Epithelial cell of esophagus (primary cell): ENCODE data around the gene DEFB114.
"Not testable (repeated sequence)": the region's sequence is repeated elsewhere in the genome, so short reads cannot be mapped to it uniquely, and the experiment has no call there.

Source experiments
- DNase-seq: peaks from one replicate; pipeline ENCODE4 v3.0.0; 2010; ENCODE audit warnings: low read depth
- H3K4me3 ChIP-seq: 2 replicates; pipeline ENCODE4 v1.5.1; 2011; ENCODE audit warnings: mild to moderate bottlenecking, low read length, control low read depth
- TF ChIP-seq, protein P1 (sequence below): IDR thresholded peaks from 2 replicates; pipeline ENCODE4 v1.5.1; 2011; ENCODE audit warnings: low read depth, mild to moderate bottlenecking, low read length, control low read depth, inconsistent platforms; ENCODE audit not compliant: insufficient read depth; ENCODE audit errors: missing control alignments

The DEFB114 gene

DNA sequence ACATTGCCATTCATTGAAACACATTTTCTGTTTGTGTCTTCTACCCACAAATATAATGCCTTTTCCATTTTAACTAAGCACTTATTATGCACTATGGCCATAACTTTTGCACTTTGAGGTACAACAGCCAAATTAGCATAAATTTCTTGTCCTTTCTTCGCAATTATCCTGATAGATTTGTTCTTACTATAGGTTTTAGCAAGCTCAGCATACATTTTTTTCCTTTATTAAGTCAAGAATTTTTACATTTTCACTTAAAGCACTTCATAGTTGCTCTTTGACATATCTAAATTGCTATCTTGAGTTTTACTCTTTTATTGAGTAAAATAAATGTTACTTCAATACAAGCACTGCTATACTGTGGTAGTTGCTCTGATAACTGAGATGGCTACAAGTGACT, 5.8 kb downstream of the DEFB114 start:
- no peak for DNase-seq
- TF ChIP-seq, protein P1, sequence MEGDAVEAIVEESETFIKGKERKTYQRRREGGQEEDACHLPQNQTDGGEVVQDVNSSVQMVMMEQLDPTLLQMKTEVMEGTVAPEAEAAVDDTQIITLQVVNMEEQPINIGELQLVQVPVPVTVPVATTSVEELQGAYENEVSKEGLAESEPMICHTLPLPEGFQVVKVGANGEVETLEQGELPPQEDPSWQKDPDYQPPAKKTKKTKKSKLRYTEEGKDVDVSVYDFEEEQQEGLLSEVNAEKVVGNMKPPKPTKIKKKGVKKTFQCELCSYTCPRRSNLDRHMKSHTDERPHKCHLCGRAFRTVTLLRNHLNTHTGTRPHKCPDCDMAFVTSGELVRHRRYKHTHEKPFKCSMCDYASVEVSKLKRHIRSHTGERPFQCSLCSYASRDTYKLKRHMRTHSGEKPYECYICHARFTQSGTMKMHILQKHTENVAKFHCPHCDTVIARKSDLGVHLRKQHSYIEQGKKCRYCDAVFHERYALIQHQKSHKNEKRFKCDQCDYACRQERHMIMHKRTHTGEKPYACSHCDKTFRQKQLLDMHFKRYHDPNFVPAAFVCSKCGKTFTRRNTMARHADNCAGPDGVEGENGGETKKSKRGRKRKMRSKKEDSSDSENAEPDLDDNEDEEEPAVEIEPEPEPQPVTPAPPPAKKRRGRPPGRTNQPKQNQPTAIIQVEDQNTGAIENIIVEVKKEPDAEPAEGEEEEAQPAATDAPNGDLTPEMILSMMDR = no peak
- no peak overlapping the region for H3K4me3 ChIP-seq

DNA sequence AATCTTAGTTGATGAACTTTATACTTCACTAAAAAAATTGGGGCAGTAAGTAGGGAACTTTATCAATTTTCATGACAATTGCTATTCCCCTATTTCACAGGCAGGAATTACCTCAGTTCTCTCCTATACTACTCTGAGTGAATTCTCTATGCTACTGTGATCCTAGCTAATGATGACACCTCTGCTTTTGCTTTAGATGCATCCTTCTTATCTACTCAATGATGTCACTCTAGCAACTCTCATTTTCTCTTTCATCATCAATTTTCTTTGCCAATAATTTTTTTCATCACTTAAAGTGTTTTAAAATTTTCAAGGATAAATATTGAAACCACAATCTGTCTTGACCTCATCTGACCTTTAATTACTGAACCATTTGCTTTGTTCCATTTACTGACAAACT, 8.1 kb downstream of the DEFB114 start:
- no peak overlapping the region for H3K4me3 ChIP-seq
- TF ChIP-seq, protein P1 = no peak
- no peak for DNase-seq

DNA sequence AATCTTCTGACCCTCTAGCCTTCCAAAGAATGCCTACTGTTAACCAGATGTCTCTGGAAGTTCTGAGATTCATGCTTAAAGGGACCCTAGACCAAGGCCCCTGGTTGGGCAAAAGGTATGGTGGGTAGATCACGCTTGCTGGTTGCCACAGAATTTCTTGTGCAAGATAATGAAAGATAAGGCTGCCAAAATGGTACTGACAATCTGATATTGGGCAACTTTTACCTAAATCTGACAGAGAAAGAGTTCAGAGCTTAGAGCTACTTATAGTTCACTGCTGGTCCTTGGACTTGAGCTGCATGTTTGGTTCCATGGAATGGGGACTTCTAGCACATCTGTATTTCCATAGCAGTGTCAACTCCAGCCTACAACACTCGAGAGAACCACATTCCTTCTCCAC, 12.0 kb downstream of the DEFB114 start:
- no peak overlapping the region for H3K4me3 ChIP-seq
- TF ChIP-seq, protein P1 = no peak
- DNase-seq = no peak

DNA sequence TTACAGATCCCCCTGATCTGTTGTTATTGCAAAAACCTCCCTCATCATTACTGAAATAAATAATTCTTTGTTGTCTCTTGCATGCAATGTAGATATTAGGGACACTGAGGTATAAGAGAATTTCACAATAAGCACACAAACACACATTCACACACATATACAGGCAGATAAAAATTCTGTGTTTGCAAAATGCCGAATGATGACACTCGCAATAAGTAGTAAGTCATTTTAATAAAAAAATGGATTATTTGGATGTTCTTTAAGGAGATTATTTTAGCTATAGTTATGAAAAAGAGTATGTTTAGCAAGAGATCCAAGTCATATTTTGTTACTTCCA, 13.6 kb downstream of the DEFB114 start:
- TF ChIP-seq, protein P1 = no peak
- no peak for DNase-seq
- H3K4me3 ChIP-seq = no peak overlapping the region

DNA sequence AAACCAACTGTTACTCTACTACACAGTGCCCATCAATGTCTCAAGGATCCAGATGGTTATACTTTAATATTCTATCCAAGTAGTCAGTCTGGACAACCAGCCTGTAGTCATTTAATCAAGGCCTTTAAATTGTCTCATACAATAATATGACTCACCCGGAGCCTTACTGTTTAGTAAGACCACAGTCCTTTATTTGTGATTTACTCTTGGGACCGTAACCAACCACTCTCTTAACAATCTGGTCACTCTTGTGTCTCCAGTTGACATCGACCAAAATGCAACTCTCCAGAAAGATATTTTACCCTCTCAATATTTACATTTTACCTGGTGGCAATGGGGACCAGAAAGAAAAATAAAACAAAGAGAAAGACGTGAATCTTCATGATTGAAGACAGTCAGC, 14.9 kb downstream of the DEFB114 start:
- DNase-seq = no peak
- no peak overlapping the region for H3K4me3 ChIP-seq
- TF ChIP-seq, protein P1 = no peak

DNA sequence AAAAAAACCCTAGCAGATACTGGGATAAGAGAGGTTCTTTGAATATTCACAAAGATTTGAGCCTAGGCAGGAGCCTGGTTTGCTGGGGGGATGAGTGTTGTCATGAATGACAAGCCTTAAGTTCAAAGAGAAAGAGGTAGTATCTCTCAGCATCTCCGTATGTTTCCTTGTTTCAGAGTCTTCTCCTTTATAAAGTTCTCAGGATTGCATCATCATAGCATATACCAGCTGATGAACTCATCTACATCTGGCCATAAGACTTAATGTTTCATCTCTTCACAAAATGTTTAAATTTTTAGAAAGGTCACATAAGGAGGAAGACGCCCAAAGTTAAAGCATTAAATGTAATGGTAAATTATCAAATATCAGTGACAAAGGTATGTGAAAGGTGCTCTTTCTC, 17.1 kb downstream of the DEFB114 start:
- TF ChIP-seq, protein P1 = no peak
- no peak overlapping the region for H3K4me3 ChIP-seq
- DNase-seq = no peak

DNA sequence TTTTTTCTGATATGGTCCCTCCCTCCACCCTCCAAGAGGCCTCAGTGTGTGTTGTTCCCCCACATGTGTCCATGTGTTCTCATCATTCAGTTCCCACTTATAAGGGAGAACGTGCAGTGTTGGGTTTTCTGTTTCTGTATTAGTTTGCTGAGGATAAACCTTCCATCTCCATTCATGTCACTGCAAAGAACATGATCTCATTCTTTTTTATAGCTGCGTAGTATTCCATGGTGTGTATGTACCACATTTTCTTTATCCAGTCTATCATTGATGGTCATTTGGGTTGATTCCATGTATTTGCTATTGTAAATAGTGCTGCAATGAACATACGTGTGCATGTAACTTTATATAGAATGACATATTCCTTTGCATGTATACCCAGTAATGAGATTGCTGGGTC, 19.9 kb downstream of the DEFB114 start:
- DNase-seq, H3K4me3 ChIP-seq: not testable (repeated sequence)

DNA sequence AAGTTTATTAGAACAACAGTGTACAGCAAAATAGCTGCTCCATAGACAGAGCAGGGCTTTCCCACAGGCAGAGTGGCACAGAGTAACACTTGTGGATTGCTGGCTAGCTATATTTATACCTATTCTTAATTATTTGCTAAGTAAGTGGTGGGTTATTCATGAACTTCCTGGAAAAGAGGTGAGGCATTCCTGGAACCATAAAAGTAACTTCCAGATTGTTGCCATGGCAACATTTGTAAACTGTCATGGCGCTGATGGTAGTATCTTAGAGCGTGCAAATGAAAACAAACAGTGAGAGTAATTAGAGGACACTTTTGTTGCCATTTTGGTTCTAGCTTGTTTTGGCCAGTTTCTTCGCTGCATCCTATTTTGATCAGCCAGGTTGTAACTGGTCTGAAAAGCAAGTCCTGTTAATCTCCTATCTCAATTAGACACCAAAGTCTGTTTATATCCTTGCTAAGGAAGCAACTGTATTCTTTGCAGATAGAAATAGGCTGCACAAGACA, 23.9 kb downstream of the DEFB114 start:
- no peak for DNase-seq
- TF ChIP-seq, protein P1 = no peak
- H3K4me3 ChIP-seq = no peak overlapping the region
